K562 (cell line): ENCODE results near the gene KASH5. TPM values are rescaled to one million over a fixed set of nuclear protein-coding genes. Genes with fewer than 3 reads are reported as not detected.

Source experiments
- ATAC-seq: fragments of 200-7000 bp; cut with Tn5 transposase; 3 replicates; pipeline ENCODE4 v1.9.1; 2020; ENCODE audit warnings: moderate library complexity
- BruUV-seq: library from RNA; stranded (reverse); fragments of 400-500 nt; replicated peaks from 2 replicates; lab custom pipeline; 2021; lab: Mats Ljungman, UMichigan
- CTCF ChIA-PET: fragments of 300-600 bp; formaldehyde crosslinking; extraction: SDS; loops from one replicate; lab custom pipeline; 2021; ENCODE audit warnings: low intra/inter-chr PET ratio; lab: Yijun Ruan, JAX
- POLR2A ChIA-PET: fragments of 300-600, 350-650 bp; sonication (Branson Sonifier 250); formaldehyde crosslinking; extraction: SDS; loops from one replicate; lab custom pipeline; 2021; ENCODE audit warnings: antibody characterized with exemption, inconsistent platforms; lab: Yijun Ruan, JAX
- DNase-seq, 4 experiments: peaks; one replicate each; pipeline versions ENCODE4 v3.0.0 to v3.0.0-alpha.2; 2011 to 2018; ENCODE audit warnings: low spot score in 3 of 4, mixed read lengths in 3 of 4; ENCODE audit errors: extremely low read depth in 1 of 4
- FAIRE-seq: peaks from 2 replicates; lab custom pipeline; 2011; peaks lifted over from hg19 to GRCh38; lab: Jason Lieb, UNC
- H2AFZ ChIP-seq: 2 replicates; pipeline ENCODE4 v1.6.0; 2011; ENCODE audit warnings: low read depth, low read length, control low read depth, inconsistent platforms
- H3K27ac ChIP-seq: fragments of 200-600 bp; 3 replicates; pipeline ENCODE4 v1.8.0; 2011; ENCODE audit warnings: low read depth, mild to moderate bottlenecking, control low read depth, inconsistent platforms, low read length, moderate library complexity, mixed read lengths; ENCODE audit errors: extremely low read depth
- H3K27me3 ChIP-seq, 2 experiments: fragments of 300-600 bp in 1 of 2; 2 replicates in 1 of 2; 3 replicates in 1 of 2; pipeline versions ENCODE4 v1.6.0 to v1.8.0; 2011; ENCODE audit warnings: inconsistent platforms in 2 of 2, low read length in 2 of 2, mild to moderate bottlenecking in 1 of 2, mixed read lengths in 1 of 2, moderate library complexity in 1 of 2; ENCODE audit not compliant: control insufficient read depth in 2 of 2, insufficient read depth in 2 of 2
- H3K36me3 ChIP-seq: fragments of 300-600 bp; 3 replicates; pipeline ENCODE4 v1.8.0; 2011; ENCODE audit warnings: mild to moderate bottlenecking, low read length, inconsistent platforms; ENCODE audit not compliant: control insufficient read depth, insufficient read depth
- H3K4me1 ChIP-seq, 2 experiments: fragments of 200-600 bp in 1 of 2; replicated peaks in 1 of 2; 2 replicates in 1 of 2; 3 replicates in 1 of 2; pipeline versions ENCODE4 v1.5.1 to v1.8.0; 2011; ENCODE audit warnings: inconsistent platforms in 2 of 2, low read length in 2 of 2, mild to moderate bottlenecking in 1 of 2, mixed read lengths in 1 of 2, moderate library complexity in 1 of 2; ENCODE audit not compliant: control insufficient read depth in 2 of 2, insufficient read depth in 2 of 2
- H3K4me2 ChIP-seq: 2 replicates; pipeline ENCODE4 v1.6.1; 2011; ENCODE audit warnings: low read length, control low read depth, inconsistent platforms, mixed read lengths; ENCODE audit not compliant: insufficient read depth
- H3K4me3 ChIP-seq: fragments of 200-600 bp; sonication (generic), shearing (Covaris generic); 2 replicates; pipeline ENCODE4 v1.5.1; 2016; ENCODE audit warnings: control low read depth, inconsistent platforms
- H3K79me2 ChIP-seq: fragments of 200-600 bp; 3 replicates; pipeline ENCODE4 v1.8.0; 2011; ENCODE audit warnings: low read length, inconsistent platforms; ENCODE audit not compliant: control insufficient read depth, insufficient read depth
- H3K9ac ChIP-seq, 2 experiments: 2 replicates each; pipeline versions ENCODE4 v1.6.0 to v1.6.1; 2011; ENCODE audit warnings: low read depth in 2 of 2, low read length in 2 of 2, control low read depth in 1 of 2, inconsistent platforms in 1 of 2, mild to moderate bottlenecking in 1 of 2, mixed read lengths in 1 of 2; ENCODE audit not compliant: insufficient read depth in 1 of 2
- H3K9me1 ChIP-seq: one replicate; pipeline ENCODE4 v1.6.0; 2011; ENCODE audit warnings: inconsistent platforms, mild to moderate bottlenecking, low read length, moderate library complexity; ENCODE audit not compliant: control insufficient read depth, insufficient read depth
- H3K9me3 ChIP-seq: replicated peaks from 2 replicates; pipeline ENCODE4 v1.5.1; 2011; ENCODE audit warnings: low read depth, low read length, inconsistent platforms; ENCODE audit not compliant: control insufficient read depth, insufficient read depth
- H4K20me1 ChIP-seq: replicated peaks from 2 replicates; pipeline ENCODE4 v1.6.1; 2011; ENCODE audit warnings: low read length, inconsistent platforms, mixed read lengths; ENCODE audit not compliant: control insufficient read depth, insufficient read depth
- ZNF232 ChIP-seq: sonication (generic); formaldehyde crosslinking; IDR thresholded peaks from 2 replicates; pipeline ENCODE4 v1.8.0; 2022; ENCODE audit warnings: mild to moderate bottlenecking, missing genetic modification reagents
- WGBS: fragments of 100-300 bp; shearing (Covaris generic); methylation state at CpG from one replicate; pipeline ENCODE4 v1.1.6; 2016; ENCODE audit warnings: low coverage, mixed read lengths; ENCODE audit not compliant: insufficient coverage; ENCODE audit errors: missing lambda C conversion rate; 5-methylcytosine and 5-hydroxymethylcytosine counted together
- in situ Hi-C: fragments of 300-500 bp; cut with MboI; formaldehyde crosslinking; loops from 4 replicates; pipeline ENCODE4 v1.15.0; 2018; ENCODE audit warnings: inconsistent platforms, mixed read lengths
- intact Hi-C: fragments of 100-400 bp; cut with micrococcal nuclease; formaldehyde crosslinking; loops from 2 replicates; pipeline ENCODE4 v1.14.2; 2022
- polyA plus RNA-seq, 8 experiments: library from polyadenylated mRNA; depleted of rRNA in 4 of 8; stranded (reverse) in 5 of 8; unstranded in 3 of 8; fragments of >200 nt; fragmentation: Nextera tagmentation in 2 of 8; fragmentation: Illumina TruSeq in 1 of 8; extraction: Ambion mirVana in 2 of 8; extraction: Trizol in 1 of 8; gene quantifications; 2 replicates each; pipeline versions ENCODE4 v1.2.1 to v1.2.3, GENCODE V29; 2011 to 2014; ENCODE audit warnings: inconsistent platforms in 1 of 8, missing spikeins in 1 of 8
- total RNA-seq, 7 experiments: library from RNA; depleted of rRNA in 6 of 7; stranded (reverse); fragments of >200 nt in 6 of 7; fragmentation: Illumina TruSeq in 2 of 7; extraction: Trizol in 2 of 7; gene quantifications; 2 replicates each; pipeline versions ENCODE4 v1.2.1 to v1.2.3, GENCODE V29; 2011 to 2021; ENCODE audit warnings: low replicate concordance in 1 of 7
- TF ChIP-seq, protein P1 (sequence below), 3 experiments: fragments of 200-800 bp in 1 of 3; sonication (Bioruptor generic) in 1 of 3; sonication (generic) in 1 of 3; formaldehyde crosslinking in 1 of 3; IDR thresholded peaks; 2 replicates each; pipeline versions ENCODE4 v1.6.1 to v1.8.0; 2016 to 2022; ENCODE audit warnings: mild to moderate bottlenecking in 2 of 3, missing compliant biosample characterization in 2 of 3, missing genetic modification characterization in 2 of 3, missing genetic modification reagents in 1 of 3
- TF ChIP-seq, protein P2 (sequence below): fragments of 450-650 bp; formaldehyde crosslinking; conservative IDR thresholded peaks from 2 replicates; pipeline ENCODE4 v1.4.0; 2022; ENCODE audit warnings: mild to moderate bottlenecking, missing genetic modification characterization

The KASH5 gene
- total and polyA plus RNA-seq, 9 of the 15 experiments (the other 6 are each of a cell fraction or from before 2014, with no cell fraction given), result 0.07 to 0.84 (median 0.34) TPM; not detected in 1

DNA sequence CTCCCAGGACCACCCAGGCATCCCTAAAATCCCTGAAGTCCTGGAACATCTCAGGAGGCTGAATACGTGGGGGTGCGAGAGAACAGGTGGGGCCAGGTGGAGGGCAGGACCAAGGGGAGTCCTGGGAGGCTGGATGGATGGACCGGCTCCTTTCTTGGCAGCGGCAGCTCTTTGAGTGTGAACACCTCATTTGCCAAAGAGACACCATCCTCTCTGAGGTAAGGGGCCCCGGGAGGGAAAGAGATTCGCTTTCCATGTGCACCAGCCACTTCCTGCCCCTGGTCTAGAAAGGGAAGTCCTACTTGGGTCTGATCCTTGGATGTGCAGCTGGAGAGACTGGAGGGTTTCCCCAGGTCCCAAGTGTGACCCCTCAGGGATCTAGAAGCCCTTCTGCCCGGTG is 19.0 kb downstream of the KASH5 start:
- Histone ChIP-seq H4K20me1 (no peaks in the 10 kb centered on the region), H3K4me1 (peaks cover 31 to 35% of the 10 kb centered on the region in 2 experiments), H3K36me3 (no peaks in the 10 kb centered on the region), H3K9ac (no peak overlapping the region), H3K9me3 (no peaks in the 10 kb centered on the region), H2AFZ (no peak overlapping the region), H3K4me3 (no peak overlapping the region), H3K27ac (no peak overlapping the region), H3K4me2 (no peak overlapping the region), H3K79me2 (no peaks in the 10 kb centered on the region), H3K27me3 (no peaks in the 10 kb centered on the region), H3K9me1 (no peaks in the 10 kb centered on the region)
- CTCF ChIA-PET, result no interaction called here
- no TSS peak for BruUV-seq
- DNase-seq (no peak), FAIRE-seq (no peak), ATAC-seq (no peak)
- no peak for TF ChIP-seq ZNF232
- TF ChIP-seq, protein P1, sequence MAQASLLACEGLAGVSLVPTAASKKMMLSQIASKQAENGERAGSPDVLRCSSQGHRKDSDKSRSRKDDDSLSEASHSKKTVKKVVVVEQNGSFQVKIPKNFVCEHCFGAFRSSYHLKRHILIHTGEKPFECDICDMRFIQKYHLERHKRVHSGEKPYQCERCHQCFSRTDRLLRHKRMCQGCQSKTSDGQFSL (CRISPR knock-in tag; IDR thresholded peaks at IDR 0.05), result peak; percentile 63; the same call in 1 of the 2 replicates
- TF ChIP-seq, protein P1 (tag; IDR thresholded peaks at IDR 0.05), result no peak
- TF ChIP-seq, protein P2, sequence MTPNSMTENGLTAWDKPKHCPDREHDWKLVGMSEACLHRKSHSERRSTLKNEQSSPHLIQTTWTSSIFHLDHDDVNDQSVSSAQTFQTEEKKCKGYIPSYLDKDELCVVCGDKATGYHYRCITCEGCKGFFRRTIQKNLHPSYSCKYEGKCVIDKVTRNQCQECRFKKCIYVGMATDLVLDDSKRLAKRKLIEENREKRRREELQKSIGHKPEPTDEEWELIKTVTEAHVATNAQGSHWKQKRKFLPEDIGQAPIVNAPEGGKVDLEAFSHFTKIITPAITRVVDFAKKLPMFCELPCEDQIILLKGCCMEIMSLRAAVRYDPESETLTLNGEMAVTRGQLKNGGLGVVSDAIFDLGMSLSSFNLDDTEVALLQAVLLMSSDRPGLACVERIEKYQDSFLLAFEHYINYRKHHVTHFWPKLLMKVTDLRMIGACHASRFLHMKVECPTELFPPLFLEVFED (CRISPR knock-in tag), result no peak
- POLR2A ChIA-PET, result interaction anchor here (0.8 to 1.6 kb wide), 3 partner anchors 9 to 23 kb away, joined by 3 to 8 read pairs (median 4); no protein-coding TSS in a partner anchor
- intact Hi-C loops (no loop called here), in situ Hi-C loops (no loop called here)
- WGBS, result 81% methylated on average over 6 of the region's 7 CpGs
